ENCODE results near the gene ADAMTS5. TPM values are rescaled to one million over a fixed set of nuclear protein-coding genes. Genes with fewer than 3 reads are reported as not detected.

Gene ADAMTS5
- total RNA-seq, 1 experiment from 2014 or later, result not detected

DNA sequence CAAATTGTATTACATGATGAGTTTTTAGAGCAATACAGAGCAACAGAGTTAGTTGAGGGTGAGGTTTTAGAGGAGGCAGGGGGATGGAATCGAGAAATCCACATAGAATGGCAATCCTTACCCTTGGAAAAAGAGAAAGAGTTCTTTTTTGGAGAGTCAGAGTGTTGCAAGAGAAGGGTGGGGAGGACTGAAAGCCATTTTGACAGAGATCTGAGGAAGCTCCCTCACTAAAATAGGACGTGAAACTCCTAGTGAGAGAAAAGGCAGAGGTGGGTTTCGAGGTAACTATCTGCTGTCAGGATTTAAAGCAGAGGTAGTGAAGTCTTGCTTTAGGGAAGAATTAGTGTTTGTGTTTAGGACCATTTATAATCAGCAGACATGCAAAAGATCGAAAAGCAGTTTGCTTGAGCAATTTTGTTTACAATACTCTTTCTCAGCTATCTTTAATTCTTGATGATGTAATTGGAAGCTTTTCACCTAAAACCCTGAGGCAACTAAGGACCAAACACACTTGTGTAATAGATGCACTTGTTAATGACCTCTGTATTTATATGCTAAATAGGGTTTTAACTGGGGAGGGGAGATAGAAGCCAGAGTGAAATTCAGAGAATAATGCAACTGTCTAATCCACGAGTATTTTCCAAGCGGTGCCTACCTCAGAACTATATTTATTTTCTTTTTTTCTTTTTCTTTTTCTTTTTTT, 20.0 kb downstream of the ADAMTS5 start:
- no peak overlapping the region for H2AFZ ChIP-seq
- H3K4me1 ChIP-seq (replicated peaks; ENCODE audit: insufficient read depth), result no peaks in the 10 kb centered on the region
- no peak overlapping the region for H3K4me3 ChIP-seq
- intact Hi-C loops (cut with micrococcal nuclease; ENCODE audit: unreplicated experiment), result no loop called here
- H3K36me3 ChIP-seq (ENCODE audit: low read depth), result no peaks in the 10 kb centered on the region
- no peaks in the 10 kb centered on the region for H3K79me2 ChIP-seq (ENCODE audit: low read depth)
- H3K9me3 ChIP-seq (ENCODE audit: insufficient read depth, low read depth), result no peaks in the 10 kb centered on the region
- TF ChIP-seq, protein P1, sequence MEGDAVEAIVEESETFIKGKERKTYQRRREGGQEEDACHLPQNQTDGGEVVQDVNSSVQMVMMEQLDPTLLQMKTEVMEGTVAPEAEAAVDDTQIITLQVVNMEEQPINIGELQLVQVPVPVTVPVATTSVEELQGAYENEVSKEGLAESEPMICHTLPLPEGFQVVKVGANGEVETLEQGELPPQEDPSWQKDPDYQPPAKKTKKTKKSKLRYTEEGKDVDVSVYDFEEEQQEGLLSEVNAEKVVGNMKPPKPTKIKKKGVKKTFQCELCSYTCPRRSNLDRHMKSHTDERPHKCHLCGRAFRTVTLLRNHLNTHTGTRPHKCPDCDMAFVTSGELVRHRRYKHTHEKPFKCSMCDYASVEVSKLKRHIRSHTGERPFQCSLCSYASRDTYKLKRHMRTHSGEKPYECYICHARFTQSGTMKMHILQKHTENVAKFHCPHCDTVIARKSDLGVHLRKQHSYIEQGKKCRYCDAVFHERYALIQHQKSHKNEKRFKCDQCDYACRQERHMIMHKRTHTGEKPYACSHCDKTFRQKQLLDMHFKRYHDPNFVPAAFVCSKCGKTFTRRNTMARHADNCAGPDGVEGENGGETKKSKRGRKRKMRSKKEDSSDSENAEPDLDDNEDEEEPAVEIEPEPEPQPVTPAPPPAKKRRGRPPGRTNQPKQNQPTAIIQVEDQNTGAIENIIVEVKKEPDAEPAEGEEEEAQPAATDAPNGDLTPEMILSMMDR (conservative IDR thresholded peaks at IDR 0.05), result no peak
- no peak for TF ChIP-seq EZH2 (IDR thresholded peaks at IDR 0.05; ENCODE audit: low read depth)
- H3K4me2 ChIP-seq, result no peak overlapping the region
- no peaks in the 10 kb centered on the region for H4K20me1 ChIP-seq (ENCODE audit: insufficient read depth)
- H3K27ac ChIP-seq, result no peak overlapping the region
- H3K27me3 ChIP-seq (ENCODE audit: insufficient read depth, low read depth), result no peaks in the 10 kb centered on the region
- no peak for DNase-seq
- CTCF ChIA-PET, result no interaction called here
- H3K9me2 ChIP-seq (ENCODE audit: insufficient read depth), result no peaks in the 10 kb centered on the region
- POLR2A ChIA-PET (ENCODE audit: unreplicated experiment), result no interaction called here
- BruUV-seq (replicated peaks), result no TSS peak
- no peaks in the 10 kb centered on the region for H3F3A ChIP-seq (ENCODE audit: insufficient read depth, low read depth)

DNA sequence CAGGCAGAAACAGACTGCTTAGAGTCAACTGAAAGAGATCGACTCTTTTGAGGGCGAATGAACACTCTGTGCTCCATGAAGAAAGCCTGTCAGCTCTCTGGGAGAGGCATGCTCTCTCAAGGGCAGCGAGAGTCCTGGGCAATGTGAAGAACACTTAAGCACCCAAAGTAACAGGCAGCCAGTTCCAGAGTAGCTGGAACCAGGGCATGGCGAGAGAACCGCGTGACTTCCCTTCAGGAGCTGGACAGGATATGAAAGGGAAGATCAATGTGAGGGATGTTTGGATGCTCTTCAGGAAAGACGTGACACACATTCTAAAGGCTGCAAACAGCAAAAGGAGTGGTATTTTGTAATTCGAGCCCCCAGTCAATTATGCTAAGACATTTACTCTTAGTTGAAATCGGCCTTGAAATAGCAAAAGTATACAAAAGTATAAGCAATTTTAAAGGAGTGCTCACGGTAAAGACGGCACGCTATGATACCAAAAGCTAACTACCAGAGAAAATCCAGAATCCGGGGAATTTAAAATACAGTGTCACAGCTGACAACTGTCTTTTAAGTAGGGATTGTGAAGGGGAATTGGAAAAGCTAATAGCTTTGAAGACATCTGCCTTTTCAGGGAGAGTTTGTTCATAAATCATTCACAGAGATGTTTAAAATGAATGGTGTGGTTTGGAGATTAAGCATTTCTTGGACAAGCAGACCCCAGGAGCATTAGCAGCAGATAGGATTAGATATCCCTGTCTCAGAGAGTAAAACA, 20.8 kb downstream of the ADAMTS5 start:
- Histone ChIP-seq H3K36me3 (ENCODE audit: low read depth) (no peaks in the 10 kb centered on the region), H3K27me3 (ENCODE audit: insufficient read depth, low read depth) (no peaks in the 10 kb centered on the region), H3K9me3 (ENCODE audit: insufficient read depth, low read depth) (no peaks in the 10 kb centered on the region), H3K9me2 (ENCODE audit: insufficient read depth) (no peaks in the 10 kb centered on the region), H3K27ac (no peak overlapping the region), H3K4me3 (no peak overlapping the region), H3K79me2 (ENCODE audit: low read depth) (no peaks in the 10 kb centered on the region), H2AFZ (no peak overlapping the region), H3K4me1 (replicated peaks; ENCODE audit: insufficient read depth) (no peaks in the 10 kb centered on the region), H3F3A (ENCODE audit: insufficient read depth, low read depth) (no peaks in the 10 kb centered on the region), H3K4me2 (no peak overlapping the region), H4K20me1 (ENCODE audit: insufficient read depth) (no peaks in the 10 kb centered on the region)
- TF ChIP-seq, protein P1 (conservative IDR thresholded peaks at IDR 0.05), result no peak
- TF ChIP-seq EZH2 (IDR thresholded peaks at IDR 0.05; ENCODE audit: low read depth), result no peak
- ChIA-PET POLR2A (ENCODE audit: unreplicated experiment) (no interaction called here), CTCF (no interaction called here)
- intact Hi-C loops (cut with micrococcal nuclease; ENCODE audit: unreplicated experiment), result no loop called here
- no TSS peak for BruUV-seq (replicated peaks)
- DNase-seq, result no peak

GRCh38 chr21:26943921-26944320, 23.0 kb downstream of the ADAMTS5 start:
- Histone ChIP-seq H3K79me2 (ENCODE audit: low read depth) (no peaks in the 10 kb centered on the region), H3K4me2 (no peak overlapping the region), H3K4me3 (no peak overlapping the region), H3K9me2 (ENCODE audit: insufficient read depth) (no peaks in the 10 kb centered on the region), H3K27me3 (ENCODE audit: insufficient read depth, low read depth) (no peaks in the 10 kb centered on the region), H3K36me3 (ENCODE audit: low read depth) (no peaks in the 10 kb centered on the region), H3K4me1 (replicated peaks; ENCODE audit: insufficient read depth) (no peaks in the 10 kb centered on the region), H3F3A (ENCODE audit: insufficient read depth, low read depth) (no peaks in the 10 kb centered on the region), H3K9me3 (ENCODE audit: insufficient read depth, low read depth) (no peaks in the 10 kb centered on the region), H2AFZ (no peak overlapping the region), H3K27ac (no peak overlapping the region), H4K20me1 (ENCODE audit: insufficient read depth) (no peaks in the 10 kb centered on the region)
- POLR2A ChIA-PET (ENCODE audit: unreplicated experiment), result no interaction called here
- no peak for TF ChIP-seq EZH2 (IDR thresholded peaks at IDR 0.05; ENCODE audit: low read depth)
- TF ChIP-seq, protein P1 (conservative IDR thresholded peaks at IDR 0.05), result no peak
- DNase-seq, result no peak
- CTCF ChIA-PET, result no interaction called here
- BruUV-seq (replicated peaks), result no TSS peak
- intact Hi-C loops (cut with micrococcal nuclease; ENCODE audit: unreplicated experiment), result no loop called here
